Measurements from ENCODE around the gene ZNF506.
"Not testable (repeated sequence)": the region's sequence is repeated elsewhere in the genome, so short reads cannot be mapped to it uniquely, and the experiment has no call there.

The ZNF506 gene

DNA sequence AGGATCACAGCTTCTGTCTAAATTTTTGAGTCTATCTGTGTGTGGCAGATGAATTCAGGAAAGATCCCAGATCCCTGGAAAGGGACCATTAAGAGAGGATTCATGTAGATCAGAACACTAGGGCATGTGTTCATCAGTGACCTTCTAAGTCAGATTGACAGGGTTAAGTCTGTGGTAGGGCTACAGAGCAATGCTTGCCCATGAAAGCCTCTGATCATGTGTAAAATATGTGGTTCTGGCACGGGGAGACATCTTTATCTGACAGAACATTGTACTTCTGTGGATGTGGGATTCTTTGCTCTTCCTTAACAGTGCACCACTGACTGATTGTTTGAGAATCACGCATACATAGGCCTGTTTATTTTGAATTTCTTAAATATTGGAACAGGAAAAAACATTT is 42.9 kb downstream of the ZNF506 start:
- no peak for DNase-seq (ENCODE audit: low read depth in 2 of 2)

DNA sequence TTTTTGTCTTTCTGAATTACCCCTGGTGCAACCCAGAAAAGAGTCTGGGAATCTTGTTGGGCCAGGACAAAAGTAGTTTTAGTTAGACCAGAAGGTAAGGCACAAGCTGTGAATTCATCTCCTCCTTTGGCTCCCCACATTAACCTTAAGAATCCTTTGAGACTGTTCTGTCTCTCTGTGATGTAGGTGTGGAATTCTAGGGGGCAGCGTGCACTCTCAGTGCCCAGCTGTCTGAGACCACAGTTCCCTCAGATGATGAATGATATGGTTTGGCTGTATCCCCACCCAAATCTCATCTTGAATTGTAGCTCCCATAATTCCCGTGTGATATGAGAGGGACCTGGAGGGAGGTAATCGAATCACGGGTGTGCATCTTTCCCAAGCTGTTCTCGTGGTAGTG is 43.9 kb downstream of the ZNF506 start:
- DNase-seq (ENCODE audit: low read depth in 2 of 2): no peak

DNA sequence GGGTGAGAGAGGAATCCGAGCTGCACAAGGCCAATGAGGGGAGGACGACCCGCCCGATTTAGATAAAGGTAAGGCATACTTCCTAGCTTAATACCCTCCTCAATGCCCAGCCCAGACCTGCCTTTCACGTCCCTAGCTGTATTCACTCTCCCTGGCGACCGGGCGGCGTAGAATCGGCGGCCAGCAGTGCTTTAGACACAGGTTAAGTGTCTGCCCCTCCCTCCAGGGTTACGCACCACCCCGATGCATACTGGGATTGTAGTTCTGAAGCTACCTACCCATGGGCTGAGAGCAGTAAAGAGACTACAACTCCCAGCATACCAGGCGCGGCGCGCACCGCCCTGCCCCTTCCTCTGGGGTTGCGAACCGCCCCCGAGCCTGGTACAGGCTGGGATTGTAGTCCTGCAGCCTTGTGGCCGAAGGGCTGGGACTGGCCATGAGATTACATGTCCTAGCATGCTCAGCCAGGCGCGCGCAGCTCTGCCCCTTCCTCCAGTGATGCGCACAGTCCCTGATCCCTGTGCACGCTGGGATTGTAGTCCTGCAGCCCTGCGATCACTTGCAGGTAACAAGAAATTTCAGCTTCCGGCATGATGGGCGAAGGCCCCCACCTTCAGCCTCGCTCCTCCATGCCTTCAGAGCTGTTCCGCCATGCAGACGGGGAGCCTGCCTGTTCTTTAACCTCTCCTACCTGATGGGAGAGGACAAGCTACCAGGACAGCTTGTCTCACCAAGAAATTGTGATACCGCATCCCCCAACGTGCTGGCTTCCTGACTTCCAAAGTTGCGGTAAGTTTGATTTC is 45.1 kb downstream of the ZNF506 start:
- peak; percentile 86 to 89 for DNase-seq (ENCODE audit: low read depth in 2 of 2)

DNA sequence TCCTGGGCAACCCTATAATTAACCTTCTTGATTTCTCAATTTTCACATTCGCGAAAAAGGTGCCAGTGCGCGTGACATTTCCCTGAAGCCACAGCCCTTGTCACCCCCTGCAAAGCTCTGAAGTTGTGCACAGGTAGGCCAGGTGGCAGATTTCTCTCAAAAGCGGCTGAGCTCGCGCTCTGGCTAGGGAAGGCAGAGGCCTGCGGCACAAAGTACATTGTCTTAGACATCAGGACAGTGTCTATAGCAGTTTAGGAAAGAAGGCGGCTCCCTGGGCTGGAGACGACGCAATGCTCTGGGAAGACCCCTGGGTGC is 45.7 kb downstream of the ZNF506 start:
- DNase-seq (ENCODE audit: low read depth in 2 of 2): no peak

DNA sequence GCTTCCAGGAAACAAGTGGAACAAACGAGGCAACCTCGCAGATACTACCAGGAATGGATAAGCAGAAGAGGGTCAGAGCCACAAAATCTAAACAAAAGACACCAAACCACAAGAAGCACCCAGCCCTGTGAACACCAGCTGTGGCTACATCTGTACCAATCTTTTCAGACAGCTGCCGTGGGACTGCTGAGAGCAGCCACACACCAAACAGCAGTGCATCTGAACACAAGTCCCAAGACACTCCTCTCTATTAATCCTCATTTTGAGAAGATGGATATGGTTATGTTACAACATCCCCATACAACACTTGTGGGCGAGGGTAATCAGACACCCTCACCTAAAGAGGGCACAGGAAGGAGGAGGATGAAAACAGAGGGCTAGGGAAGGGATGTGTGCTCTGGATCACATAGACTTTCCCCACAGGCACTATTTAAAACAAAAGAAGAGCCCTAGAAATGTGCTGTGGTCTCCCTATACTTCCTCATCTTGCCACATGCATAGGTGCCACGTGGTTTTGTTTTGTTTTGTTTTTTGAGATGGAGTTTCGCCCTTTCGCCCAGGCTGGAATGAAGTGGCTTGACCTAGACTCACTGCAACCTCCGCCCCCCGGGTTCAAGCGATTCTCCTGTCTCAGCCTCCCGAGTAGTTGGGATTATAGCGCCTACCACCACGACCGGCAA is 47.1 kb downstream of the ZNF506 start:
- DNase-seq (ENCODE audit: low read depth in 2 of 2): no peak

DNA sequence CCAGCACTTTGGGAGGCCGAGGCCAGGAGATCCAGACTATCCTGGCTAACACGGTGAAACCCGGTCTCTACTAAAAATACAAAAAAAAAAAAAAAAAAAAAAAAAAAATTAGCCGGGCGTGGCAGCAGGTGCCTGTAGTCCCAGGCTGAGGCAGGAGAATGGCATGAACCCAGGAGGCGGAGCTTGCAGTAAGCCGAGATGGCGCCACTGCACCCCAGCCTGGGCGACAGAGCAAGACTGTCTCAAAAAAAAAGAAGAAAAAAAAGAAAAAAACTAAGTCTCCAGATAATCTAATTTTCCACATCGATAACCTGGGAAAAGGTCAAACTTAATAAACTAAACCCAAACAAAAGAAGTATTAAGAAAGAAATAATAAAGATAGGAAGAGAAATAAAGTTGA is 49.6 kb downstream of the ZNF506 start:
- DNase-seq (ENCODE audit: low read depth in 2 of 2): not testable (repeated sequence)

DNA sequence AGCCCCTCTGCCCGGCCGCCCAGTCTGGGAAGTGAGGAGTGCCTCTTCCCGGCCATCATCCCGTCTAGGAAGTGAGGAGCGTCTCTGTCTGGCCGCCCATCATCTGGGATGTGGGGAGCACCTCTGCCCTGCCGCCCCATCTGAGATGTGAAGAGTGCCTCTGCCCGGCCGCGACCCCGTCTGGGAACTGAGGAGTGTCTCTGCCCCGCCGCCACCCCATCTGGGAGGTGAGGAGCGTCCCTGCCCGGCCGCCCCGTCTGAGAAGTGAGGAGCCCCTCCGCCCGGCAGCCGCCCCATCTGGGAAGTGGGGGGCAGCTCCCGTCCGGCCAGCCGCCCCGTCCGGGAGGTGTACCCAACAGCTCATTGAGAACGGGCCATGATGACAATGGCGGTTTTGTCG is 51.6 kb downstream of the ZNF506 start:
- DNase-seq (ENCODE audit: low read depth in 2 of 2): not testable (repeated sequence)

DNA sequence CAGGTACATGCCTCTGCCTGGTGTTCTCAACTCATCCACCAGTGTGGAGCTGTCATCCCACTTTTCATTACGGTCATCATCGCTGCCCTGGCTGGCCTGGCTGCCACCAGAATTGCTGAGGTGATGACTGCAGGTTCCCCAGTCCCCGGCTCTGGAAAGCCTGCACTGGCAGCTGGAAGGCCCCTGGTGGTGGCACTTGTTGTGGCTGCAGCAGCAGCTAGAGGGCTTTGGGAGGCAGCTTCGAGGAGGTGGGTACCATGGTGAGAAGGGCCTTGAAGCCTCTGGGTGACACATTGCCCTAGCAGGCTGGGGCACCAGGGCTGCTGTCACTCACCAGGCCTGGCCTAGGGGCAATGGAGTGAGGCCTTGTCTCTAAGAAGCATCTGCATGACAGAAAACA is 63.4 kb downstream of the ZNF506 start:
- no peak for DNase-seq (ENCODE audit: low read depth in 2 of 2)

DNA sequence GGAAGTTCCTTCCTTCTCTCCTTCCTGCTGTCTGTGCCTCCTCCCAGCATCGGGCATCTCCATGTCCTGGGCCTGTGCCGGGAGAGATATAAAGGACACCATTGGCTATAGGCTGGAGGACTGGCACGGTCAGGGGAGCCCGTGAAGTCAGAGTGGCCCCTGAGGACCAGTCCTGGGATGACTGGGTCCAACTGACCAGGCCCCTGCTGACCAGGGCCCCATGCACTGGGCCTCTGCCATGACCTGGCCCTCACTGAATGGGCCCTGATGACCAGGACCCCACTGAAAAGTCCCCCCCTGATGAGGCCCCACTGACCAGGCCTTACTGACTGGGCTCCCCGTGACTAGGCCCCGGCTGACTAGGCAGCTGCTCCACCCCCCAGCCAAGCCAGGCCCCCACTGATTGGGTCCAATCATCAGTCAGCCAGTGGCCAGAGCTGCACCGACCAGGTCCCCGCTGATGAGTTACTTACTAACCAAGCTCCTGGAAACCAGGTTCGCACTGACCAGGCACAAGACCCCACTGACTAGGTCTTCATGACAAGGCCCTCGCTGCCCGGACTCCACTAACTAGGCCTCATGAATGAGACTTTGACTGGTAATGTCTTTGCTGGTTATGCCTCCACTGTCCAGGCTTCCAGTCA is 68.7 kb downstream of the ZNF506 start:
- no peak for DNase-seq (ENCODE audit: low read depth in 2 of 2)

DNA sequence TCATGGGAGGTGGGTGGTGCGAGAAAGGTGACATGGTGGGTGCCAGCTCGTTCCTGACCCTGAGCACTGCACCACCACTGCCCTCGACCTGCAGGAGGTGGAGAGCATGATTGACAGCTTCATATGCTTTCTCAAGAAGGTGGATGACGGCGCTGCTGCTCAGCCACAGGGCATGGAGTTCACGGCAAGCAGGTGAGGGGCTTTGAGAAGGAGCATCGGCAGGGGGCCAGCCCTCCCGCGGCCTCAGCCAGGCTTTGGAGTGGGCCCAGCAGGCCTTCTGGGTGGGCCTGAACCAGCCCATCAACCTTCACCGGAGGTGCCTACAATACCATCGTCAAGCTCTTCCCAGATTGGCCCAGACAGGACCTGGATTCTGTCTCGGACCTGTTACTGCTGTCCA is 69.7 kb downstream of the ZNF506 start:
- DNase-seq (ENCODE audit: low read depth in 2 of 2): no peak

DNA sequence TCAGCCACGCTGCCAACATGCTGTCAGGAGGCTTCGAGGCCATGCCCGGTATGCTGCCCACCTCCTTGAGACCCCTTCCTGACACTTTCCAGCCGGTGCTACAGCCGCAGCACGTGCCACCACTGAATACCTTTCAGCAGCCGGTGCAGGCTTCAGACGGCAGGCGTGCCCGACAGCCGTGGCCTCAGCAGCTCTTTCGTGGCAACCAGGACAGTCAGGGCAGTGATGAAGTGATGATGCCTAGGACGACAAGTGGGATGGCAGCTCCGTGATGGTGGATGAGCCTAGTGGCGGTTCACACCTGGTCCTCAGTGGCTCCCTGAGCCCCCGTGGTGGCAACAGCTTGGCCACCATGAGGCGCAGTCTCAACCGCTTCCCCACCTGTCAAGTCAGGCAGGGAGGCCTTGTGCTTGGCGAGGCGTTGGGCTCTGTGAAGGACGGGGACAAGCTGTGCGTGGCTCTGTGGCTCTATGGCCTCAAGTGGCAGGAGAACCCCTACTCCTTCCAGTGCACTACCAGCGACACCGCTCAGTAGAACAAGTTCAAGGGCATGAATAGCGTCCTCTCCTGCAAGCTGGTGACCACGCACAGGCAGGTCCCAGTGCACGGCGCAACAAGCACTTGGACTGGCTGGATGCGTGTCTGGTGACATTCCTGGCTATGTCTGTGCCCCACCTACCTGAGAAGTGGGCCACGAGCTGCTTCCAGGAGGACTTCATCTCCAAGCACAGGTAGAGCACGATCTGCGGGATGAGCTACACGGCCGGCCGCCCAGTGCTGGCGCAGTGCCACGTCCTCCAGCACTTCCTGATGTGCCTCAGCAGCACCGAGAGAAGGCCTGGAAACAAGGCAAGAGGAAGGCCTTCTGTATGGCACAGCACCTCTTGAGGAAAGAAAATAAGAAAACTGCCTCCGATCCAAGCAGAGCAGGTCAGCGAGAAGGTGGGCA is 70.4 kb downstream of the ZNF506 start:
- DNase-seq (ENCODE audit: low read depth in 2 of 2): no peak

DNA sequence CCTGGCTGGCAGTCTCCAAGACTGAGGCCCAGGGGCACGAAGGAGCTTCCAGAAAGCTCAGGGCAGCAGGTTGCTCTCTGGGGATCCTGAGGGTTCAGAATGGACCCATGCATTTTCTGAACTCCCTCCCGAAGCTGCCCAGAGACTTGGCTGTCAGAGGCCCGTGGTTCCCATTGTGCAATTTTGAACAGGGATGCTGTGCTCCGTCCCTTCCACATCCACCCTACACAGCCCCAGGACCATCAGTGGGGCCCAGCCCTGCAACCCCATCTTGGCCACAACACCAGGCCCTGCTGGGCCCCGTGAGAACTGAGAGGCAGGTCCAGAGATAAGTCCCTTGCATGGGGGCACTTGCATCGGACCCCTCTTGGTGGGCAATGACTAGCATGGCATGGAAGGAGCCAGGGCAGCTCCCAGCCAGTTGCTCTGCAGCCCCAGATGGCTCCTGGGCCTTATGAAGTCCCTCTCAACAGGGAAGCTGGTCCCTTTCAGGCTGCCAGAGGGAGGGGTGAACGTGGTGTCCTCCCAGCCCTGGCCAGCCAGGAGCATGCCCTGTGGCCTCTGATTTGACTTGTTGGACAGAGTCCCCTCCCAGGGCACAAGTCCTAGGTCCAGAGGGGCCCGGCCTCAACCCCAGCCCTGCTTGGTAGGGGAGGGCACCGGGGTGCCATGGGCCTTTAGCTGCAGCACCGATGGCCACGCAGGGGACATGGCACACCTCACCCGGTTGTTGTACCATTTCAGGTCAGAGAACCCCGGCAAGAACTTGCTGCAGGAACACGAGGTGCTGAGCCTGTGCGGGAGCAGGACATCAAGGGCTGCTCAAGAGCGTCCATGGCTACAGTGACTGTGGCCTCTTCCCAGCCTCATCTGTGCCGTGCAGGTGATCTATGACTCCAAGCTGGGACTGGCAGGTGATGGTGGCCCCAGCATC is 71.4 kb downstream of the ZNF506 start:
- DNase-seq (ENCODE audit: low read depth in 2 of 2): no peak

DNA sequence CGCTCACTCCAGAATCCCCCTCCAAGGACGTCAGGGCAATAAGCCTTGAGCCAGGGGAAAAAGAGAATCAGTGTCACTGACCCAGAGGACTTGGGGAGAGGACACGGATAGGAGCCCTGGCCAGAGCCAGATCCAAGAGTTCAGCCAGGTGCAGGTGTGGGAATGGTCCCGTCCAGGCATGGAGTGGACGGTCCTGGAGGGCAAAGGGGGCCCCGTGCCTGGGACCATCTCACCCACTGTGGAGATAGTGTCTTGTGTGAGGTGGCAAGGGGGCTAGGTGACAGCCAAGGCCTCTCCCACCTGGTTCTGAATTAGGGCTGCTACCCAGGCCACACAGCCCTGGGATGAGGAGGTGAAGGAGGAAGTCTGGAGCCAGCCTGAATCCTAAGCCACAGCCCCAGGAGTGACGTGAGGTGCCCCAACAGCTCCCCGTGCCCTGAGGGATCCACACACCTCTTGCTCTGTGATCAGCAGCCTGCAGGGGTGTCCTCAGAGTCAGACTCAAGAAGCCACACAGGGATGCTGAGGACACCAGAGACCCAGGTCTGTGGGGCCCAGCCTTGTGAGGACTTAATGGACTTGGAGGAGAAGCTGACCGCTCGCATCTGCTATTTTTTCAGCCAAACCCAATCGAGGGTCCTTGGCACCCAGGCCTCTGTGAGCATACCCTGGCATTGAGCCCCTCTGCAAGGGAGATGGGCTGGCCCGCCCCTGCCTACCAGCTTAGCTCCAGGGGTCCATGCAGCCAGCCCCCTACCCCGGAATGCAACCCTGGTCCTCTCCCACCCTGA is 72.2 kb downstream of the ZNF506 start:
- DNase-seq (ENCODE audit: low read depth in 2 of 2): no peak

DNA sequence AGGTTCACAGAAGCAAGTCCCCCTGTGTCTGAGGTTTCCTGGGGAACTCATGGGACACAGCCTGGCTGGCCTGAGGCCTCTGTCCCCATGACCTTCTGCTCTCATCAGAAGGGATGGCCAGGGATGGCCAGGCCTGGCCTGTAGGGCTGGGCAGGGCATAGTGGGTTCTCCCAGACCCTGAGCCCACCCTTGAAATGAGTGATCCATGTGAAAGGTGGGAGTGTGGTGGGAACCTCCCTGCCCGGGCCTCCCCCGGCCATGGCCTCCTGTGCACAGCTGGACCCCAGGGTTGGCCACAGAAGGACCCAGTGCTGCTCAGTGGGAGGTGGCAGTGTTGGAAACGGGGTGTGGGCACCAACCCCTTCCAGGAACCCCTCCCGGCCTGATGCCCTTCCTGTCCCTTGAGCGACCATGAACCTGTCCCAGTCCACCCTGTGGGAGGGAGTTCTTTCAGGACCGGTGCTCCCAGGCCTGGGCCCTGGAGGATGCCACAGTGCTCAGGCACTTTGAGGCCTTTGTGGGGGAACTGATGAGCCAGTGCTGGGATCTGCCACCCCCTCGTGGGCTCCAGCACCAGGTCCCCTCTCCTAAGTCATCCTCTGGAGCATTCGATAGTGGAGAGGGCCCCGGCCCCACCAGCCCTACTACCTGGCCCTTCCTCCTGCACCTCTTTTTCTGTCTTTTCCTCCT is 73.2 kb downstream of the ZNF506 start:
- DNase-seq (ENCODE audit: low read depth in 2 of 2): no peak

DNA sequence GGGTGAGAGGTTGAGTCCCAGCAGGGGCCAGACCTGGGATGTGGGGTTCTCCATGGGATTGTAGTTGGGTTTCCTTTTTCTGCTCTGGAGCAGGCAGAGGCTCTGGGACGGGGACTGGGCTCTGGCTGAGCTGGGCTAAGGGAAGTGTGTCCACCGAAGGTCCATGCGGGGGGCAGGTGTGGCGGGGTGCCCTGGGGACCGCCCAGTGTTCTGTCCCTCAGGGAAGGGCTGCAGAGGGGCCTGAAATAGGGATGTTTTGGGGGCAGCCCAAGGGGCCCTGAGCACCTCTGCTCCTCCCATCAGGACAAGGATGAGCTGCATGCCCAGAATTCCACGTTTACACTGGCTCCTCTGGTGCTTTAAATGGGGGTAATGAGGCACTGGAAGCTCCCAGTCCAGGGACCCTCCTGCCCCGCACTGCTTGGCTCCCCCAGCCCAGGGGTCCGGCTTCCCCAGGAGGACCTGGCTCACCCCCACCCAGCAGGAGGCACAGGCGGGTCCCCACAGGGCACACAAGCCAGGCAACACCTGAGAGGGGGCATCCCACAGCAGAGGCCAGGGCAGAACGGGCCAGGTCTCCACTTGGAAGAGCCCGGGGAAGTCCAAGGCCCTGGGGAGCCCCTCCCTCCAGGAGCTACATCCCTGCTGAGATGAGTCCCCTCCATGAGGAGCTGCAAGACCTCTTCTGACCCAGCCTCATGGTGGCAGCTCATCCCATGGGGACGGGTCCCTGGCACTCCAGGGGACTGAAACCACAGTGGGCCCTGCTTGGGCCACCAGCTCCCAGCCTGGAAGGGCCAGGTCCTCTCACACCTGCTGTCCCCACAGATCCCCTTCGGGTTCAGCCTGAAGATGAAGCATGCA is 74.0 kb downstream of the ZNF506 start:
- no peak for DNase-seq (ENCODE audit: low read depth in 2 of 2)

DNA sequence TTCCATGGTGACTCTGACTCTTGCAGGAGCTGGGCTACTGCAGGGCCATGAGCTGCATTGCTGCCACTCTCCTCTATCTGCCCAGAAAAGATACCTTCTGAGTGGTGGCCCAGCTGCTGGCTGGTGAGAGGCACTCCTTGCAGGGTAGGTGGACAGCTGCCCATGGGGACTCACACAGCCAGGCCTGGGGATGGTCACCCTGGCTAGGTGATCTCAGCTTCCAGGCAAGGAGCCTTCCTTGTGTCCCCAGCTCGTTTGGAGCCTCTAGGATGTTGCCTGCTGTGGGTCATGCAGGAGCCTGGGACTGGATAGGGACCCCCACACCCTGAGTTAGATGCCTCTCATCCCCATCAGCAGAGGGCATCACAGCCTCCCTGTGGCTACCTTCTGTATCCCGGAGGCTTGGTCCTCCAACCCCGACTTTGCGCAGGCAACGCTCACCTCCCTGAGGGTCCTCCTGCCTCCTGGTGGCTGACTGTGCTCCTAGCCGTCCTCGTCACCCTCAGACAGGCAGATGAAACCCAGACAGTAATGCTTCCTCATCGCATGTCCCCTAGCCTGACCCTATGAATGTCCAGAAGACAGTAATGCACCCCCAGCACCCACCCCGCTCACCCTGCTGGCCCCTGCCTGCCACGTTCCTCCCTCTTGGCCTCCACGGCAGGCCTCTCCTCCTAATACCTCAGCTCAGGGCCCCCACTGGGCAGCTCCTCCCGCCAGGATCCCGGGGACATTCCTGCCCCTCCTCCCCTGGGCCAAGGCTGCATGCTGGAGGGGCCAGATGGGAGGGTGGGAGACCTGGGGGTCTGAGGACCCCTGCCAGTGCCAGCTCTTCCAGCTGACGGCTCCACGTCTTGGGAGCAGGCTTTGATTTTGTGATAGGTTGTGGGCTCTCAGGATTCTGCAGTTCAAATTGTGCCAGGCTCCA is 75.0 kb downstream of the ZNF506 start:
- no peak for DNase-seq (ENCODE audit: low read depth in 2 of 2)

DNA sequence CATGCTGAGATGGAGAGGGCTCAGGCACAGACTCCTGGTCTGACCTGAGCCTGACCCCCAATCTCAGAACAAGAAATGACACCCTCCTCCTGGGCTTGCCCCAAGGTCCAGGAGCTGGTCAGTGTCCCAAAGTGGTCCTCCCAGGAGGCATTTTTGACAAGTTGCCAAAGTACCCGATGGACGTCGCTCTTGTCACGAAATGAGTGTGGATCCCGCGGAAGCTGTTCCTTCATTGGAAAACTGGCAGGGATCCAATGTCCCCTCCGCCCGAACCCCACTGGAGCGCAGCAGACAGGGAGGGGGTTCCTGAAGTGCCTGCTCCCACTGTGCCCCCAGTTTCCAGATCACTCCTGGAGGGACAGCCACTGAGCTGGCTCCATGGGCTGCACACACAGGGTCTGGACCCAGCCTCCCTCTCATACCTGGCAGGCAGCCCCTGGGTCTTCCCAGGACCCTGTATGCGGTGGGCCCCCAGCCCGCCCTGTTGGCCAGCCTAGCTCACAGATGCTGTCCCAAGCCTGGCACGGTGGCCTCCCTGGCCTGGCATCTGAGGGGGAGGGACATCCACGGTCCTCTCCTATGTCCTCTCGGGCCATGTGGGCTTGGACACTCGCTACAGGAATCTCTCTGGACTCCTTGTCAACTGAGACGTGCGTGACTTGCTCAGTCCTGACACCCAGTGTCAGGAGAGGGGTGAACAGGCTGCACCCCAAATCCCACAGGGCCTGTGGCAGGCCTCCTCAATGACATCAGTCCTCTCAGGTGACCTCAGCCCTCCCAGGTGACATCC is 75.9 kb downstream of the ZNF506 start:
- no peak for DNase-seq (ENCODE audit: low read depth in 2 of 2)
